SK-N-DZ (cell line): Measurements from ENCODE around the gene TANC1.

Source experiments
- DNase-seq: peaks from one replicate; pipeline ENCODE4 v3.0.0-alpha.2; 2015; ENCODE audit warnings: low spot score

TANC1 gene

DNA sequence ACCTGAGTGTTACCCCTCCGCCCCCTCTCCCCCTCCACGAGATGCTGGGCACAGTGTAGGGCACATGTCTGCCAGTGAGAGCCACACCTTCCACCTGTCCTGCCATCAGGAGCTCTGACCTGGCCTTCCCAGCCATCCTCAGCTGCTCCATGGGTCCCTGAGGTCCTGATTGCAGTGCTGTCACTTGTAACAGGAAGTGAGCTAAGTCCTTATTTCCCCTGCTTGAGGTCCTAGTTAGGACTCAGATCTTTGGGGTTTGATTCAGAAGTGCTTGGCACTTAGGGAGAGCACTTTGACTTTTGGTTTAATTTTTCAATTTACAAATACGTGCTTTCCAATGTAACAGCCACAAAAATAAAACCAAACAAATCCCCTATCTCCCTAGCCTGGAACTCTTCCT, 192.5 kb downstream of the TANC1 start:
- DNase-seq: no peak

DNA sequence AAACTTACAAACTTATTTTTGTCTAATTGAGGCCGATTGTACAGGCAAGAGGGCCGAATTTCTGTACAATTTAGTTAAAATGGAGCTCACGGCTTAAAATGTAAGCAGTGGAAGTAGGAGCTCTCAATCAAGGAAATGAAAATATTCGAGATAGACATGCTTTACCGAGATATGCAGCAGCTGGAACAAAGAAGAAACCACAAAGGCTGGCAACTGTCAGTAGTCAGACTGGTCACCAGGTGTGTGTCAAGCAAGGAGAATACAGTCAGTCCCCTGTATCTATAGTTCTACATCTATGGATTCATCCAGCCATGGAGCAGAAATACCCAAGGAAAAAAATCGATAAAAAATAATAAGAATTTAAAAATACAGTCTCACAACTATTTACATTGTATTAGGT, 195.5 kb downstream of the TANC1 start:
- DNase-seq: no peak

GRCh38 chr2:159164457-159164911, 196.0 kb downstream of the TANC1 start:
- DNase-seq: no peak

- no peak for DNase-seq
These were observed 196.6 kb downstream of the TANC1 start for GRCh38 chr2:159165048-159165447.

DNA sequence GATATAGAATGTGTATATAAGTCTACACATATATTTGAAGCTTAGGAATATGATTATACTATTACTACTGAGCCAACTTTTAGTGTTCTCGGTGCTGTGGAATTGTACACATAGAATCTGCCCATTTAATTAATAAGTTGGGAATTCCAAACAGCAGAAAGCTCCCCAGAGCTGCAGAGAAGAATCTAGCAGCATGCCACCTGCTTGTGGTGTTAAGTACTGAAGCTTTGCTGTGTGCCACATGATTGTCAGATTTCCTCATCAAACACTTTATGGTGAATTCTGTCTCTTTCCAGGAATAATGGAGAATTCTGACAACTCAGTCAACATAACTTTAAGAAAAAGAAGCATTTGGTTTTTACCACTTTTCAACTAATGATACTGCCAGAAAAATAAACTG, 200.3 kb downstream of the TANC1 start:
- no peak for DNase-seq

GRCh38 chr2:159169187-159169586, 200.7 kb downstream of the TANC1 start:
- DNase-seq: no peak

- DNase-seq: no peak
These were observed 204.0 kb downstream of the TANC1 start for GRCh38 chr2:159172403-159172802.

DNA sequence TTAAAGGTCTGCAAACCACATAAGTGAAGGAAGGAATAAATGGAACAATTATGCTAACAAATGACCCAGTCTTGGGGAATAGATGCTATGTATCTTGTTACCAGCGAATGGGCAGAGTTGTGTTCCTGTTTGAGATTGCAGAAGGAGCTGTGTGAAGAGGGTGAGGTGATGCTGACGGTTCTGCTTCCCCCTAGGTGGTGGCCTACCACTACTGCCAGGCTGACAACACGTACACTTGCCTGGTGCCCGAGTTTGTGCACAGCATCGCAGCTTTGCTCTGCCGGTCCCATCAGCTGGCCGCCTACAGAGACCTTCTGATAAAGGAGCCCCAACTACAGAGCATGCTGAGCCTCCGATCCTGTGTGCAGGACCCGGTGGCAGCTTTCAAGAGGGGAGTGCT, 206.3 kb downstream of the TANC1 start:
- no peak for DNase-seq

- no peak for DNase-seq
These were observed 206.7 kb downstream of the TANC1 start for GRCh38 chr2:159175182-159175581.

- no peak for DNase-seq
These were observed 207.5 kb downstream of the TANC1 start for GRCh38 chr2:159175927-159176326.

DNA sequence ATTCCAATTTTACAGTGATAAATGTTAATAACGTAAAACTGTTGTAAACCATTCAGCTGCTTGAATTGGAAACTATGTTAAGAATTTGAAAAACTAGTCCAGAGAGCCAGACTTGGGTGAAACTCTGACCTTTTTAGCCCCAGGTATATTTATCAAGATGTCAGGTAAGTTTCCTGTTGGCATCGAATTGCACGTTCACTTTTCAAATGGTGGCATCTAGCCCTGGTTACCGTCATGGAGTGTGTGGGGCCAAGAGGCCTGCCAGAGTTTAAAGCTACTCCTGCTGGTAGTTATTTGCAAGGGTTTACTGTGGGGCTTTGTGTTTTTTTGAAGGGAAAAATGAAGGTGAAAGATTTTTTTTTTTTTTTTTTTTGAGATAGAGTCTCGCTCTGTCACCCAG, 208.1 kb downstream of the TANC1 start:
- no peak for DNase-seq

DNA sequence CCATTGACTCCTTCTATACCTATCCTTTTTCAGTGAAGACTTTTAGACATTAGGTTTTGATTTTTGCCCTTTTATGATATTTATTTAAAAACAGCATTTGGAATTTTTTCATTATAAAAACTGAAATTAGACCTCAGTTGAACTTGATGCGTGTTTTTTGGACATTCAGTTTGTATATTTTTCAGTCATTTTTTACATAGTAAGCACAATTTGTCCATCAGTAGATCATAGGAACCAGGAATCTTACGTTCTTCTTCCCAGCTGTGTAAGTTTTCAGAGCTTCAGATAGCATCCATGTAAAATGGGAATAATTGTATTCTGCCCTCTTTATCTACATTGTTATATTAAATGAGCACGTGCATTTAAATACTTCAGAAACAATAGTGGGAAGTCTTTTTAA, 208.9 kb downstream of the TANC1 start:
- DNase-seq: no peak

DNA sequence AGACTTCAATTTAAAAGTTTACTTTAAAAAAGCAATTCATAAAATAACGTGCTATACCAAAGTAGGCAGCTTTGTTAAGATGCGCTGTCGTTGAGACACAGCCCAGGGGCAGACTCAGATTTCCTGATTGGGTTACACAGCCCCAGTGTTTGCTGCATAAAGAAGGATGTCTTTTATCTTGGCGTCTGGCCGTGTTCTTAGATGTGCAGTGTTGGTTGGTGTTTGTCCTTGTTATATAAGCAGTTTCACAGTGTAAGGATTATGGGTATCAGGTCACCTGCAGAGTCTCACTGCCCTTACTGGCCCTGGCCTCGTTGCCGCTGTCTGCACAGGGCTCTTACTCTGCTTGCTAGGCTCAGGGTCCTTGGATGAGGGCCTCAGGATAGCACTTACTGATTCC, 209.5 kb downstream of the TANC1 start:
- peak; percentile 54 for DNase-seq

- DNase-seq: no peak
These were observed 210.7 kb downstream of the TANC1 start for GRCh38 chr2:159179096-159179495.

- no peak for DNase-seq
These were observed 211.3 kb downstream of the TANC1 start for GRCh38 chr2:159179696-159180095.

DNA sequence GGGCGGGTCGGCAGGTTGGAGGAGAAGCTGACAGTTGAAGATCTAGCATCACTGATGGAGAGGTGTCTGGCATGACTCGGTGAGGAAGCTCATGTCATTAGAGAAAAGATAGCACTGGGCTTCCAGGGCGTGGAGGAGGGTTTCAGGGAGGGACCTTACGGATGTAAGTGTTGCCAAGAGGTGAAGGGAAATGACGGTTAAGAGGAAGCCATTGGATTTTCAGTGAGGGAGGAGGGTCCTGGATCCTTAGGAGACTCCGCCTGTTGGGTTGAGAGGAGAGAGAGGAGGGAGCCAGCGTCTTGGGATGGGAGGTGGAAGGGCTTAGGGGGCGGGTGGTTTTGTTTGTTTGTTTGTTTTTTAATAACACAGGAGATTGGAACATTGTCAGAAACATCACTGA, 214.9 kb downstream of the TANC1 start:
- DNase-seq: peak; percentile 64

- peak; percentile 57 for DNase-seq
These were observed 217.1 kb downstream of the TANC1 start for GRCh38 chr2:159185401-159186130.

GRCh38 chr2:159186462-159186861, 218.0 kb downstream of the TANC1 start:
- DNase-seq: no peak

DNA sequence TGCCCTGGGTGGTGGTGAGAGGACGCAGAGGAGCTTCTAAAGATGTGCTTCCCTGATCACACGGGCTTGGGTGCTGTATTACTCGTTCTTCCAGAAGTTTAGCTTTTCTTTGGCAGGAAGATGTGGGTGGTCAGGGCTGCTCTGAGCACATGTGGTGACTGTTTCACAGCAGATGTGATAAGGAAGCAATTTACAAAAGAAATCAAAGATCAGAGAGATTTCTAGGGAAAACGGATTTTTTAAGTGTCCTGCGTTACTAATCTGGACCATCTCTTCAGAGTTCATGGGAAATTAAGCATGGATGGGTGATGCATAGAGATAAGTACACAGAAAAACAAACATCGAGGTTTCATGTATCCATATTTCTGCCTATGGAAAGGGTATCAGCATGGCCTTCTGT, 218.7 kb downstream of the TANC1 start:
- DNase-seq: peak; percentile 35

DNA sequence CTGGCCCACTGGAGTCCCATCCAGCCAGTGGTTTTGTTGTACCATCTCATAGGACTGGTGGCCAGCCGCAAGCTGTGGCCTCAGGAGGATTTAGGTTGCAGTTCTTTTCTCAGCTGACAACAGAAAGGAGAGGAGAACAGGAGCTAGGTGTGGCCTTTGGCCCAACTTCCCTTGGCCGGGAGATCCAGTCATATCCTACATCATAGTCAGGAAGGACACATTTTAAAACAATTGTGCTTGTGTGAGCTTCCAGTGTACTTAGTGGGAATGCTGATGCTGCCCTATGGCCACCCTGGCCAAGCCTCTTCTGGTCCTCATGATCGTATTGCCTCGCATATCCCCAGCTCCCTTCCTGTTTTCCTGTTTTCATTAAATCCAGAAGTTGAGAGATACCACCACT, 220.0 kb downstream of the TANC1 start:
- DNase-seq: no peak

- DNase-seq: no peak
These were observed 224.0 kb downstream of the TANC1 start for GRCh38 chr2:159192371-159192918.

GRCh38 chr2:159193791-159194190, 225.4 kb downstream of the TANC1 start:
- no peak for DNase-seq

DNA sequence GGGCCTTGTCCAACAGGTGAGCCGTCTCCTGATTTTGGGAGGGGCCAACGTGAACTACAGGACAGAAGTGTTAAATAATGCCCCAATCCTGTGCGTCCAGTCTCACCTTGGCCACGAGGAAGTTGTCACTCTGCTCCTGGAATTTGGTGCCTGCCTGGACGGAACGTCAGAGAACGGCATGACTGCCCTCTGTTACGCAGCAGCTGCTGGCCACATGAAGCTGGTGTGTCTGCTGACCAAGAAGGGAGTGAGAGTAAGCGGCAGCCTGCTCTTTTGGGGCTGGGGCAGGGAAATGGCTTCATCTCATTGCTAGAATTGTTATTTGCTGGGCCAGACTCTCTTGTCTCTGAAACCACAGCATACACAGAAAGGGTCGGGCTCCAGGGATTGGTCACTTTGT, 225.8 kb downstream of the TANC1 start:
- no peak for DNase-seq

DNA sequence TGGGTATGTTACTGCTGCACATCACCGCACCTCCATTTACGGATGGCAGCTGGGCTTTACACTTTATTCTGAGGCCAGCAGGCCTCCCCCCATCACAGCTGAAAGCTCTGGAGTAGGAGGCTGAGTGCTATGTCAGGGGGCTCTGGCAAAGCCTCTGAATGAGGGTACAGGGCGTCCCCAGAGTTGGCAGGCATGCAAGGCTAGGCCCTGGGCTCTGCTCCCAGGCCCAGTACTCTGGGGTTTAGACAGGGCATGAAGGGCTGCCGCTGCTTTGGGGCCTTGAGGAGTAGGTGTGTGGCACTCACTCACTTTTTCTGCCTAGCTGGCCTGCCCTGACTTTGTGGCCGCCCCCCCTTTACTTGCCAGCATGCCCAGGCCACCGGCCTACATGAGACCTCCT, 227.3 kb downstream of the TANC1 start:
- DNase-seq: no peak
